ENCODE measurements around the gene MROH8. TPM values are rescaled to one million over a fixed set of nuclear protein-coding genes. Genes with fewer than 3 reads are reported as not detected.

Gene MROH8
- total RNA-seq, 1 experiment from 2014 or later: 1.8 TPM

GRCh38 chr20:37119356-37120036 is 59.9 kb downstream of the MROH8 start:
- H3K4me1 ChIP-seq (ENCODE audit: control insufficient read depth, insufficient read depth, low read length): no peaks in the 10 kb centered on the region
- no peak for ATAC-seq

DNA sequence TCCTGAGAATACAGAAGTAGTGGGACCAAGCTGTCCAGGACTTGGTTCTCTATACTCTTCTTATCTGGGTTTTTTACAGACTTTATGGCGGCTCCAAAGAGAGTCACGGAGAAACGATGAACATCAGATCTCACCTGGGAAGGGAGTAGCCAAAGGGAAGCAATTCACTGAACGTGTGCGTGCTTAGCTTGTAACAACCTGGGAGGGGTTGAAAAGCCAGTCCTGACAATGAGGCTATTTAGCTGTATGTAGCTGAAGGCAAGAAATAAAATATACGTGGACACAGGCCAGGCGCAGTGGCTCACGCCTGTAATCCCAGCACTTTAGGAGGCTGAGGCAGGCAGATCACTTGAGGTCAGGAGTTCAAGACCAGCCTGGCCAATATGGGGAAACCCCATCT is 65.3 kb downstream of the MROH8 start:
- no peak for TF ChIP-seq CTCF (IDR thresholded peaks at IDR 0.05)
- no peak for TF ChIP-seq POLR2AphosphoS5 (IDR thresholded peaks at IDR 0.05; ENCODE audit: low read depth, low read length)
- TF ChIP-seq TCF7L2 (IDR thresholded peaks at IDR 0.05; ENCODE audit: low read depth, low read length): no peak
- no peak for TF ChIP-seq SIN3A (IDR thresholded peaks at IDR 0.05; ENCODE audit: borderline replicate concordance, insufficient read depth, low read depth, low read length)
- TF ChIP-seq, protein P1, sequence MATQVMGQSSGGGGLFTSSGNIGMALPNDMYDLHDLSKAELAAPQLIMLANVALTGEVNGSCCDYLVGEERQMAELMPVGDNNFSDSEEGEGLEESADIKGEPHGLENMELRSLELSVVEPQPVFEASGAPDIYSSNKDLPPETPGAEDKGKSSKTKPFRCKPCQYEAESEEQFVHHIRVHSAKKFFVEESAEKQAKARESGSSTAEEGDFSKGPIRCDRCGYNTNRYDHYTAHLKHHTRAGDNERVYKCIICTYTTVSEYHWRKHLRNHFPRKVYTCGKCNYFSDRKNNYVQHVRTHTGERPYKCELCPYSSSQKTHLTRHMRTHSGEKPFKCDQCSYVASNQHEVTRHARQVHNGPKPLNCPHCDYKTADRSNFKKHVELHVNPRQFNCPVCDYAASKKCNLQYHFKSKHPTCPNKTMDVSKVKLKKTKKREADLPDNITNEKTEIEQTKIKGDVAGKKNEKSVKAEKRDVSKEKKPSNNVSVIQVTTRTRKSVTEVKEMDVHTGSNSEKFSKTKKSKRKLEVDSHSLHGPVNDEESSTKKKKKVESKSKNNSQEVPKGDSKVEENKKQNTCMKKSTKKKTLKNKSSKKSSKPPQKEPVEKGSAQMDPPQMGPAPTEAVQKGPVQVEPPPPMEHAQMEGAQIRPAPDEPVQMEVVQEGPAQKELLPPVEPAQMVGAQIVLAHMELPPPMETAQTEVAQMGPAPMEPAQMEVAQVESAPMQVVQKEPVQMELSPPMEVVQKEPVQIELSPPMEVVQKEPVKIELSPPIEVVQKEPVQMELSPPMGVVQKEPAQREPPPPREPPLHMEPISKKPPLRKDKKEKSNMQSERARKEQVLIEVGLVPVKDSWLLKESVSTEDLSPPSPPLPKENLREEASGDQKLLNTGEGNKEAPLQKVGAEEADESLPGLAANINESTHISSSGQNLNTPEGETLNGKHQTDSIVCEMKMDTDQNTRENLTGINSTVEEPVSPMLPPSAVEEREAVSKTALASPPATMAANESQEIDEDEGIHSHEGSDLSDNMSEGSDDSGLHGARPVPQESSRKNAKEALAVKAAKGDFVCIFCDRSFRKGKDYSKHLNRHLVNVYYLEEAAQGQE (IDR thresholded peaks at IDR 0.05; ENCODE audit: insufficient read depth in 1 of 2, low read depth in 2 of 2, low read length in 1 of 2): no peak
- CTCF ChIA-PET: no interaction called here
- BruUV-seq (replicated peaks): no TSS peak

More at GRCh38 chr20:37119356-37120036, 59.9 kb downstream of the MROH8 start:
- Histone ChIP-seq H3K27me3 (ENCODE audit: control insufficient read depth, insufficient read depth, low read length) (no peaks in the 10 kb centered on the region), H3K27ac (ENCODE audit: low read length) (no peak overlapping the region), H3K9me3 (ENCODE audit: control insufficient read depth, insufficient read depth, low read depth, low read length) (no peaks in the 10 kb centered on the region), H3K4me3 (ENCODE audit: low read depth in 2 of 2, low read length in 2 of 2) (no peak overlapping the region), H3K36me3 (ENCODE audit: control insufficient read depth, insufficient read depth, low read length) (no peaks in the 10 kb centered on the region)
- intact Hi-C loops (cut with micrococcal nuclease; ENCODE audit: unreplicated experiment) (no loop called here), in situ Hi-C loops (cut with HindIII; ENCODE audit: low pct_unique_long_range_greater_than_20kb, low sequenced_read_pairs) (no loop called here)
- no peak for TF ChIP-seq TCF7L2 (IDR thresholded peaks at IDR 0.05; ENCODE audit: low read depth, low read length)
- no peak for TF ChIP-seq SIN3A (IDR thresholded peaks at IDR 0.05; ENCODE audit: borderline replicate concordance, insufficient read depth, low read depth, low read length)
- no peak for TF ChIP-seq POLR2AphosphoS5 (IDR thresholded peaks at IDR 0.05; ENCODE audit: low read depth, low read length)
- TF ChIP-seq, protein P1 (IDR thresholded peaks at IDR 0.05; ENCODE audit: insufficient read depth in 1 of 2, low read depth in 2 of 2, low read length in 1 of 2): no peak
- TF ChIP-seq CTCF (IDR thresholded peaks at IDR 0.05): no peak
- BruUV-seq (replicated peaks): no TSS peak
- ChIA-PET CTCF (no interaction called here), POLR2A (no interaction called here)
- DNase-seq (ENCODE audit: low read depth, low spot score): no peak

More for the DNA sequence above, 65.3 kb downstream of the MROH8 start:
- ATAC-seq (no peak), DNase-seq (ENCODE audit: low read depth, low spot score) (no peak)
- H3K9me3 ChIP-seq (ENCODE audit: control insufficient read depth, insufficient read depth, low read depth, low read length): no peaks in the 10 kb centered on the region
- in situ Hi-C loops (cut with HindIII; ENCODE audit: low pct_unique_long_range_greater_than_20kb, low sequenced_read_pairs): no loop called here
- H3K4me3 ChIP-seq (ENCODE audit: low read depth in 2 of 2, low read length in 2 of 2): no peak overlapping the region
- no peaks in the 10 kb centered on the region for H3K27me3 ChIP-seq (ENCODE audit: control insufficient read depth, insufficient read depth, low read length)
- no peaks in the 10 kb centered on the region for H3K36me3 ChIP-seq (ENCODE audit: control insufficient read depth, insufficient read depth, low read length)
- intact Hi-C loops (cut with micrococcal nuclease; ENCODE audit: unreplicated experiment): no loop called here
- H3K27ac ChIP-seq (ENCODE audit: low read length): no peak overlapping the region
- no peaks in the 10 kb centered on the region for H3K4me1 ChIP-seq (ENCODE audit: control insufficient read depth, insufficient read depth, low read length)
- POLR2A ChIA-PET: no interaction called here

All from Panc1 (cell line).